22Rv1 (cell line): ENCODE results near the gene CFAP54.

Experiments
- H3K27ac ChIP-seq: fragments of 450-650 bp; 2 replicates; pipeline ENCODE4 v1.5.1; 2017
- ZFX ChIP-seq: fragments of 450-650 bp; IDR thresholded peaks from 2 replicates; pipeline ENCODE4 v1.6.1; 2017; ENCODE audit warnings: antibody characterized with exemption, borderline replicate concordance
- TF ChIP-seq, protein P1 (sequence below): fragments of 450-650 bp; IDR thresholded peaks from 2 replicates; pipeline ENCODE4 v1.5.1; 2017; ENCODE audit warnings: mild to moderate bottlenecking

Gene CFAP54, protein sequence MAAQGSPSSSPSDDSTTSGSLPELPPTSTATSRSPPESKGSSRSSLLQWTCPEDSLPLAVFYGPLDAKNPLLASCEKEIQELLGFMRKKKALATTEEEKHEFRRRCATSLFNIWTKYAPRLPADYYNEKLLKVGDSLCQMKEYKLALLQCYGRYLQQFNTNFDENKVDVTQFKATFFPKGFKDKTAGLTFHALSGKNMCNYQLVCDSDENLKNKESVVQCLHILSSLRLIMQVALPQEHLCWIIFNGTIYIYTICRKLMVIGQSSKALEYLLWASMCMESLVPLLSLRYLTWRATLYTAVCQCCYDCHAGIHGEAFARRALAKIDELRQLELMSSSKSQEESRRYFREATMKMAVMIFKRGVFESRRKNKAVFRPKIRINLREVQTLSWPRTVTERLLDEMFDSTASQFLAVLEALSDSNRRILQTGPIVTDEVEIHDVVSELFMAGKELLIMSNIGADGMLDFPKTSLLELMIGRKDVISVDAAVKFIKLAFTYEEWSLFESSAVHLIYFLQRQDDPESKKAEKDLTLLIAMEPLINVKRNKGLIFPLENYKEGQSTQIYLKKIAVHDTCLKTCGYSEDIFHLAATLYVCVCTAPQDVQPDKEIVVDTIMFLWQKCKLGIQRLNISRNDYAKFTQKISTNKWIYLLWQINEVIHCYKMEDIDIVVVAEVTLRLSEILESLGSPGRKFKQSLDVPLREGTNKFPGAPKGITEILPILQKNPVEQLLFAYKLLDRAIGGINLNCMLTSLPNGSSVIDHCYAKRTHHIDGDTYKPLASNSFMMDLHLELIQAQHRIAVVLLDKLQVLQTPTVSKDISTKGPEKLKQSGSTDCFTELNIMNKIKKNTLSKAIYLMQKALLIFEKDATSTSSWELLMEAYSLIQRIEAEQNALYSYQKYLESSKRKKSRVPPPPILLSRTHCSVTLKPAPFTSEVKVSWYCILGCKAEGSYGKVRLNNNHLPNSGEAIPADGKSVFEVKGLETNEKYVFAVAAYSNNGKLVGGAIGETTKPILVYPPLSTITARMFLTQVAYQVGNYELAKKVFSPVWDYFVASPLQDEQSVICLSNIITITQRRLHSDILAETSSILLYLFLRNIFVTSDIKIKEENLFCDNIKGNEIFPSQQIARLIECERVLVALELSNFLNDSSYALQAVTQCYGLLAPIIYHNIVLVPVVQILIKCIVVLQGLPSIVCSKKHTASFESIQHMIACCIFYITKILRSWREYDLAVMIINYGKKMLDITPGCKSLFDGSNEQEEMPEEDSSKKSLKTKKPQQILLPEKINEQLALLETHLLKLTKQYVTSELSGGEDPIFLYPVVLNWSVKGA (N-terminal part only)

DNA sequence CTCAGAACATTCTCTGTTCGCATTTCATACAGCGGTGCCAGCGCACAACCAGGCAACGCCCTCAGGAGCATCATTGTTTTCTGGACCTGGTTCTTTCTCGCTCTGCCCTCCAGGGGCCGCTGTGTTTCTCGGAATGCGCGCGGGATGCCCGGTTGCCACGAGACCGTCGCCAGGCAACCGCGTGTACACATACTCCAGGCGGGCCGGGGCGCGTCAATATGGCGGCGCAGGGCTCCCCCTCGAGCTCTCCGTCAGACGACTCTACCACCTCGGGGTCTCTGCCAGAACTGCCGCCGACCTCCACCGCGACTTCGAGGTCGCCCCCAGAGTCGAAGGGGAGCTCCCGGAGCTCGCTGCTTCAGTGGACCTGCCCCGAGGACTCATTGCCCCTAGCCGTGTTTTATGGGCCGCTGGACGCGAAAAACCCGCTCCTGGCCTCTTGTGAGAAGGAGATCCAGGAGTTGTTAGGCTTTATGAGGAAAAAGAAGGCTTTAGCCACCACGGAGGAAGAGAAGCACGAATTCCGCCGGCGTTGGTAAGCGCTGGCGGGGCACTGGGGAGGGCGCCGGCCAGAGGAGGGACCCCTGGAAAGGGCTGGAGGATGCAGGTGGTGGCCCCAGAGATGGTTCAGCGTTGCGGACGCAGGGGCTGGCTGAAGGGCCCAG, at the start of gene CFAP54:
CFAP54 (plus strand) TSS at position 186 of the 665 bp plus-strand sequence; CDS start at position 219, 33 bp downstream.
- TF ChIP-seq ZFX: no peak
- TF ChIP-seq, protein P1, sequence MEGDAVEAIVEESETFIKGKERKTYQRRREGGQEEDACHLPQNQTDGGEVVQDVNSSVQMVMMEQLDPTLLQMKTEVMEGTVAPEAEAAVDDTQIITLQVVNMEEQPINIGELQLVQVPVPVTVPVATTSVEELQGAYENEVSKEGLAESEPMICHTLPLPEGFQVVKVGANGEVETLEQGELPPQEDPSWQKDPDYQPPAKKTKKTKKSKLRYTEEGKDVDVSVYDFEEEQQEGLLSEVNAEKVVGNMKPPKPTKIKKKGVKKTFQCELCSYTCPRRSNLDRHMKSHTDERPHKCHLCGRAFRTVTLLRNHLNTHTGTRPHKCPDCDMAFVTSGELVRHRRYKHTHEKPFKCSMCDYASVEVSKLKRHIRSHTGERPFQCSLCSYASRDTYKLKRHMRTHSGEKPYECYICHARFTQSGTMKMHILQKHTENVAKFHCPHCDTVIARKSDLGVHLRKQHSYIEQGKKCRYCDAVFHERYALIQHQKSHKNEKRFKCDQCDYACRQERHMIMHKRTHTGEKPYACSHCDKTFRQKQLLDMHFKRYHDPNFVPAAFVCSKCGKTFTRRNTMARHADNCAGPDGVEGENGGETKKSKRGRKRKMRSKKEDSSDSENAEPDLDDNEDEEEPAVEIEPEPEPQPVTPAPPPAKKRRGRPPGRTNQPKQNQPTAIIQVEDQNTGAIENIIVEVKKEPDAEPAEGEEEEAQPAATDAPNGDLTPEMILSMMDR: peak; percentile 99
- H3K27ac ChIP-seq: no peak within 1 kb of the TSS

DNA sequence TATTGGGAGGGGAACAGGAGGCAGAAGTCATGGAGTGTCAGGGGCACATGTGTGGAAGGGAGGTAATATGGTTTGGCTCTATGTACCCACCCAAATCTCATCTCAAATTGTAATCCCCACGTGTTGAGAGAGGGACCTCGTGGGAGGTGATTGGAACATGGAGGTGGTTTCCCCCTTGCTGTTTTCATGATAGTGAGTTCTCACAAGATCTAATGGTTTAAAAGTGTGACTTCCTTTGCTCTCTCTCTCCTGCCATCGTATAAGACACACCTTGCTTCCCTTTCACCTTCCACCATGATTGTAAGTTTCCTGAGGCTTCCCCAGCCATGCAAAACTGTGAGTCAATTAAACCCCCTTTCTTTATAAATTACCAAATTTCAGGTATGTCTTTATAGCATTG, 47.6 kb upstream of the CFAP54 start:
- H3K27ac ChIP-seq: no peak overlapping the region
- no peak for TF ChIP-seq ZFX
- TF ChIP-seq, protein P1: no peak

DNA sequence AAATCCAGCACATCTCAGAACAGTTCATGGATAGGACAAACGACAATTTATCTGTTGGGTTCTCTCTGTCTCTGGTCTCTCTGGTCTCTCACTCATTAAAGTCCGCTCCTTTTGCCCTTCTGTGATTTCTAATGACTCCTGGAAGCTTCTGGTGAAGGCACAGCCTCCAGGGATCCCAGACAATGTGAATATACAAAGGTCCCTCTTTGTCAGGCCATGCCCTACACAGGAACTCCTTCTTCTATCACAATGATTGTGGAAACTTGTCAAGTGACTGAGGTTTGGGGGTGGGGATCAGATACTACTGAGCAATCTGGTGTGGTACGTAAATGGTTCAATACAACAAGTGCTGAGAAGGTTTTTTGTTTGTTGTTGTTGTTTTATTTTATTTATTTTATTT, 46.5 kb upstream of the CFAP54 start:
- H3K27ac ChIP-seq: no peak overlapping the region
- no peak for TF ChIP-seq ZFX
- TF ChIP-seq, protein P1: no peak

DNA sequence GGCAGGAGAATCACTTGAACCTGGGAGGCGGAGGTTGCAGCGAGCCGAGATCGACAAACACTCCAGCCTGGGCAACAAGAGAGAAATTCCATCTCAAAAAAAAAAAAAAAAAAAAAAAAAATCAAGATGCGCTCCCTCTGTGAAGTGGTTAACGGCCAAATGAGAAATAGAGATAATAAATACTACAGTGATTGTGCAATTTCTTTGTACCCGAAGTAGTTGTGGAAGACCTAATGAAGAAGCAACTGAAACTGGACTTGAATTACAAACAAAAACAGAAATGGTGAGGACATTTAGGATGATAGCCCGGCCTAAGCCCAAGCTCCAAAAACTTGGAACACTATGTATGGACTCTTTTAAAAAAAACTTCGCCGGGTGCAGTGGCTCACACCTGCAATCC, 45.0 kb upstream of the CFAP54 start:
- TF ChIP-seq, protein P1: no peak
- no peak for TF ChIP-seq ZFX
- H3K27ac ChIP-seq: no peak overlapping the region

DNA sequence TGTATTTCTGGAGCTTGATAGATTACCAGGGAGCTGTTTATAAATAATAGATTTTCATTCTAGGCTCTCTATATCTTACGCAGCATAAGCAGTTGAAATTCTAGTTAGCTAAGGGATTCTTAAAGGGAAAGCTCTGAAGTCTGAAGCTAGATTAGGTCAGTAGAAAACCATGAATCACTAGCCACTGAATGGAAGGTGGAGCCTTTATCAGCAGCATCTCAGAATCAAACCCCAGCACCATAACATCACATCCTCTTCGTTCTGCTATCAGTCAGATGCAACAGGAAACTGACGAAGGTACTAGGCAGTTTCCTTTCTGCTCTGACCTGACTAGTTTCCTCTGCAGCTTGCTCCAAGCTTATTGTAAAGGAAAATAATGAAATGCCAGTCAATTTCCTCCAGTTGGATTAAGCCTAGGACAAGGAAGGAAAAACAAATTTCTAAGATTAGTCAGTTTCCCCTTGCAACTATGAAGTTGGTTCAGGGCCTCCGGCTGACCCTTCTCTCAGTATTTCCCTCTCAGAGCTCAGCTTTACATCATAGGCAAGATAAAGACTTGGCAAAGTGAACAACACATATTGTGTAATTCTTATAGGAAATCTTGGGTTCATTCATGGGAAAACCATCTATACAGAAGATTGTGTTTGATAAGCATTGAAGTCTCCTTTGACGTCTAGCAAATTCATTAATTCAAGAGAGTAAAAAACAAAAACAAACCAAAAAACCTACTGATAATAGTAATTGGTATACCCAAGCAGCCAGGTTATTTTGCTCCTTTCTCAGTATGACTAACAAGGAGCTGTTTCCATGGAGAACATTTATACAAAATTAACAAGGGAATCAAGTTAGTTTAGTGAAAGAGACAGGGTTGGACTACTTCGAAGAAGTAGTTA, 43.4 kb upstream of the CFAP54 start:
- H3K27ac ChIP-seq: no peak overlapping the region
- no peak for TF ChIP-seq ZFX
- TF ChIP-seq, protein P1: no peak

DNA sequence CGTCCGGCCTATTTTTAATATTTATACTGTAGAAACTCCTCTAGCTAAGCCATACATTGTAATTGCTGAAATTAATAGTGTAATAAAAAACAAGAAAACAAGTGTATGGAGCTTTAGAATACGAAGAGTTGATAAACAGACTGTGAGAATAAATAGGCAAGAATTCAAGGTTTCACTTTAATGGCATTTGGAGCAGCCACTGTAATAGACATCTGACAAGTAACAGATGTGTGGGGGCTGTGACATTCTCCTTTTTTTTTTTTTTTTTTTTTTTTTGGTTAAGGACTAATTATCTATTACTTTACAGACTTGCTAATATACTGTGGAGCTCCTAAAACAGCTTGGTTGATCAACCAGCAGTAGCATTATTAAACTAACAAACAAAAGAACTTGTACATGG, 42.1 kb upstream of the CFAP54 start:
- TF ChIP-seq, protein P1: no peak
- no peak for TF ChIP-seq ZFX

More for the DNA sequence above, 42.1 kb upstream of the CFAP54 start:
- H3K27ac ChIP-seq: no peak overlapping the region
